Activated effector memory CD4-positive, alpha-beta T cell treated with Interleukin-2 at 50 U/mL for 16 hours (primary cell): ENCODE data around the gene BAMBI.

ENCODE experiments used
- DNase-seq: peaks from one replicate; pipeline ENCODE4 v3.0.0-alpha.2; 2020

BAMBI gene

DNA sequence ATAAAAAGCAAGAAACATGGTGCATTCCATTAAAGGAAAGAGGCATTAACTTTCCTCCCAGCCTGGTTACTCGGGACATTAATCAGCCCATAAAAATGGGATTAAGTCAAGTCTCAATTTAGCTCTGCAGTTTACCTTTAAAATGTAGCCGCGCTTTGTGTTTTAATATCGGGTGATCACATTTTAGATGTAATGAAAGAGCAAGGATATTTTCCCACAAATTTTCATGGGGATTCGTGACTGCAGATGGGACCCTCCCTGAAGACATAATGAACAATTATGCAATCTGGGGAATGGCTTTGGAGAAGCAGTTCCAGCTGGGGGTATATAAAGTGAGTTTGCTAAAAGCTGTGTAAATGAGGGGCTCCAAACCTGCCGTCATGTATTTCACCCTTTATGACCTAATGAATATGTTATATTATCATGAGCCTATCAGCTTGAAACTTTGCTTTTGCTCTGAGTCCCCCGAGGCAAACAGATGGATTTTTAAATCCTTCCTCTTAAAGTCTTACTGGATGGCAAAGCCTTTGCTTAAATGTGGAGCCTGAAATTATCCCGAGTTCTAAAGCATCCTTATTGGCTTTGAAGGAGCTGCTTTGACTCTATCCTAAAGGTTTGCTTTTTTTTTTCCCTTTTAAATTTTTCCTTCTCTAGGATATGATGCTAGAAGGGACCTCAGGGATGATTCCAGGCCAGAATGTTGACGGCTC lies 31.8 kb downstream of the BAMBI start:
- DNase-seq, result no peak

DNA sequence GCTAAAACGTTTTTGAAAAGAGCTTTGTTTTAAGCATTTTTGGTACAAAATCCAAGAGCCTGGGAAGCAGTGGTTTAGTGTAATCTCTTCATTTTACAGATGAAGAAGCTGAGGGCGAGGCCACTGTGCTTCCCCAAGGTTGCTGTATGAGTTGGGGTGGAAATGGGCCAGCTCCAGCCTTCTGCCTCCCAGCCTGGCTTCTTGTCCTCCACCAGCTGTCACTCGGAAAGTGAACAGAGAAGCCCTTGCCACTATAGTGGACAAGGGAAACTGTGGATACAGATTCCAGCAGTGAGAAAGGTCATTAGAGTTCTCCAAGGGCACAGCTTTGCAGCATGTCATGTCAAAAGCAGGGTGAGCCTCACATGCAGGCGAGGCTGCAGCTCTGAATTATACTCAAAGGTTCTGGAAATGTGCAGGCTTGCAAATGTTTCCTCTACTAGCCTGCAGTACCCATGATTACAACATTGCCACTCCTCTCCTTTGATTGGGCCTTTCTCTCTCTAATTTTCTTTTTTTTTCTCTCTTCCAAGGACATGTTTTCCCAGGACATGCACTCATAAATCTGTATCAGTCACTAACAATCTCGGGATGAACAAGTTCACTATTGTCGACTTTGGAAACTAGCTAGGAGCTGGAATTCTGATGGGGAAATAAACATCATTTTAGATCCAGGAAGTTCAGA lies 33.0 kb downstream of the BAMBI start:
- no peak for DNase-seq

DNA sequence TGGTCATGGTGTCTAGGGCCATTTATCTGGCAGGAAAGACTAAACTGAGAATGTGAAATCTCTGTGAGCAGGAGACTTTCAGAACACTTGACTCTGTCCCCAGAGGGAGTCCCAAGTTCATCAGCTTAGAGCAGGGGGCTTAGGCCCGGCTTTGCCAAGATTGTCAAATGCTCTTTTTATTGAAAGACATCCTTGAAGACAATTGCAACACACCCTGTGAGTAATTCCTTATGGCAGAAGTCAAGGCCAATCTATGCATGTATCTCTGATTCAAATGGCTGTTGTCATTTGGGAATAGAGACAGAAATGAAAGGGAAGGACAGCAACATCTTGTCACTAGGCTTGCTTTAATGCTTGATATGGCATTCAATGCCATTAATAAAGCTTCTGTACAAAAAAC lies 33.7 kb downstream of the BAMBI start:
- DNase-seq, result no peak

DNA sequence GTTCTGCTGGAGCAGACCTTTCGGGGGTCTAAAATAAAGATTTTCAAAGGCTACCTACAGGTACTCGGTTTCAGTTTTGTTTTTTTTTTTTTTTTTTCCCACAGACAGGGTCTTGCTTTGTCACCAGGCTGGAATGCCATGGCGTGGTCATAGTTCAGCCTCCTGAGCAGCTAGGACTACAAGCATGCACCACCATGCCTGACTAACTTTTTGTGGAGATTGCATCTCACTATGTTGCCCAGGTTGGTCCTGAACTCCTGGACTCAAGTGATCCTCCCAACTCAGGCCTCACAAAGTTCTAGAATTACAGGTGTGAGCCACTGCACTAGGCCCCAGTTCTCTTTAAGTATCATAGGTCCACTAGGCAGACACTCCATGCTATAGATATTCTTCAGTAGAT lies 34.5 kb downstream of the BAMBI start:
- no peak for DNase-seq

DNA sequence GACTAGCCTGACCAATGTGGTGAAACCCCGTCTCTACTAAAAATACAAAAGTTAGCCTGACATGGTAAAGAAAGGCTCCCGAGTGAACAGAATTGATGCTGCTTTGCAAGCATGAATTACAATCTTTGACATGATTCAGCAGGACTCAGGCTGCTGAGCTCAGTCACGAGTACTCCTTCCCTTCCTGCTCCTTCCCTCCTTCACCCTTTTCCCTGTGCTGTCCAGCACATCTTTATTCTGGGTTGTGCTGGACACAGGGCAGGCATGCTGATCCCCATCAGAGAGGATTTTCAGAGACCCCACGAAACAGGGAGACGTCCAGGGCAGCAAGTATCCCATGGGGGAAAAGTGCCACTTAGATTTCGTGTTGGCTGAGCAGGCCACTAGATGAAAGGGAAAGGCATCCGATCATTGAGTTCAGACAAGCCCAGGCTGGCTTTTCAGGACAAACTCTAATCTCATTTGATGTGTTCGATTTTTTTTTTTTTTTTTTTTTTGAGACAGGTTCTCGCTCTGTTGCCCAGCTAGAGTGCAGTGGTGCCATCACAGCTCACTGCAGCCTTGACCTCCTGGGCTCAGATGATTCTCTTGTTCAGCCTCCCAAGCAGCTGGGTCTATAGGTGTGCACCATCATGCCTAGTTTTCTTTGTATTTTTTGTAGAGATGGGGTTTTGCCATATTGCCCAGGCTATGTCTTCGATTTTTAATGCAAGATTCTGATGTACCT lies 36.5 kb downstream of the BAMBI start:
- no peak for DNase-seq

DNA sequence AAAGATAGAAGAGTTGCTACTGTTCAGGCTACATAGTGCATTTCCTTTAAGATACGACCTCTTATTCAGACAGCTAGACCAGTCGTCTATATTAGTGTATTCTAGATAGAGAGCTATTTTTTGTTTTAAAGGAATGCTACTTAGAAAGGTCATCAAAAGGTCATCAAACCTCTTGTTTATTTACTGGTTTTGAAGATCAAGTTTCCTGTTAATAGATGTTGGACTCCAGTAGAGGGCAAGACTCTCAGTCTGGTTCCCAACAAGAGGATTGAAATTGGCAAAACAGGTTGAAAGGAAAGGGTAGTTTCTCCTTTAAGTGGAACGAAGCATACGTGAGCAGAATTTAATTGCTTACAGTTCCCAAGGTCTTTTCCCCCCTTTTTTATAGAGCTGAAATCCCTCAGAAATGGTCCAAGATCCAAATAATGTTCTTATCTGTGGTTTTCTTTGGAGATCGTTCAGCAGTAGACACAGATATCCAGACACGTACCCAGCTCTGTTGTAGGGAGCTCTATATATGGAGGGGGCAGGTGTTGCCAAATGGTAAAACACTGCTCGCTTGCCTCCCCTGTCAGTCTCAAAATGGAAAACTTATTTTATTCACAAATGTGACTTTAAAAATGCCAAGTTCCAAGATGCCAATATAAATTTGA lies 37.2 kb downstream of the BAMBI start:
- DNase-seq, result no peak

DNA sequence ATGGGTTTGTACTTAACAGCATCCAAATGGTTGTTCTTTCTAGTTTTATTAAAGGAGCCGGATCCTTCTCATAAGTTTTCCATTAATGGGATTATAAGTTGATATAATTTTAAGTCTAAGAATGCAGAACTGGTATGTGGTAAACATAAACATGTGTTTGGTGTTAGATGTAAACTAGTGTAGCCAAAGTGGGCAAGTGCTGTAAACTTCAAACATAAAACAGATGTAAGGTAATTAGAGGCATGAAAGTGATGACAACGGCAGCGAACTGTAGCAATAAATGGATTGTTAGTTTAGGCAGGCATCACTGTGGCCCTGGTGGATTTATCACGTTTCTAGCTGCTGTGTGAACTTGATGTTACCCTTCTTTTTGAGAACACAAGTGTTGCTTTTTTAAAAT lies 37.9 kb downstream of the BAMBI start:
- no peak for DNase-seq

DNA sequence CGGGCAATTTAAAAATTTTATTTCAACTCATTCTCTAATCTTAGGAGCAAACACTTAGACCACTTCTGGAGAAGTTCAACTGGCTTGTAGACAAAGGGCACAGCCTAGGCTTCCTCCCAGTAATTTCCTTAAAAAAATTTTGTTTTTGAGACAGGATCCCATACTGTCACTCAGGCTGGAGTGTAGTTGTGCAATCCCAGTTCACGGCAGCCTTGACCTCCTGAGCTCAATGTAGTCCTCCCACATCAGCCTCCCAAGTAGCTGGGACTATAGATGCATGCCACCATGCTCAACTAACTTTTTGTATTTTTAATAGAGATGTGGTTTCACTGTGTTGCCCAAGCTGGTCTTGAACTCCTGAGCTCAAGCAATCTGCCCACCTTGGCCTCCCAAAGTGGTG lies 38.4 kb downstream of the BAMBI start:
- no peak for DNase-seq

DNA sequence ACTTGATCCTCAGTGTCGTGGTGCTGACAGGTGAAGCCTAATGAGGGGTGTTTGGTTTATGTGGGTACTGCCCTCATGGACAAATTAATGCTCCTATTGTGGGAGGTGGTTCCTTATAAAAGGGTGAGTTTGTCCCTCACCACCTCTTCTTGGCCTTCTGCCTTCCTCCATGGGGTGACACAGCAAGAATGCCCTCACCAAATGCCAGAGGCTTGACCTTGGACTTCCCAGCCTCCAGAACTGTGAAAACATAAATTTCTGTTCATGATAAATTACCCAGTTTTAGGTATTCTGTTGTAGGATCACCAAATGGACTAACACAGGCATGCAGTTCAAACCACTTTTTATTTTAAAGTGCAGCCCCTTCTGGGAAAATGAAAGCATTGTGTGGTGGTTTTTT lies 39.4 kb downstream of the BAMBI start:
- no peak for DNase-seq

DNA sequence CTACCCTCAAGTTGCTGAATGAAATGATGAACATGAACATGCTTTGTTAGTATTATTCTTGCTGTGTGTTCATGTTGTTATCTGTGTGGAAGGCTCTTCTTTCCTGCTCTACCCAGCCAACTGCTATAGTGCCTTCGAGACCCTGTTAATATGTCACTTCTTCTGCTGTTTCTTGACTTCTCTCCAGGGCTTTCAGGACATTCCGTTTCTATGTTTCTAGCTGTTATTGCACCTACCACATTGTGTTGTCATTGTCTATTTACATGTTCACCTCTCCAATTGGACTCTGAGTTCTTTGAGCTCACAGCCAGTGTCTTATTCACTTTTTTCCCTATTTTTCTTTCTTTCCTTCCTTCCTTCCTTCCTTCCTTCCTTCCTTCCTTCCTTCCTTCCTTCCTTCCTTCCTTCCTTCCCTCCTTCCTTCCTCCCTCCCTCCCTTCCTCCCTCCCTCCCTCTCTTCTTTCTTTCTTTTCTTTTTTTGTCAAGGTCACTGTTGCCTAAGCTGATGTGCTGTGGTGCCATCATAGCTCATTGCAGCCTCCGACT lies 40.4 kb downstream of the BAMBI start:
- no peak for DNase-seq

DNA sequence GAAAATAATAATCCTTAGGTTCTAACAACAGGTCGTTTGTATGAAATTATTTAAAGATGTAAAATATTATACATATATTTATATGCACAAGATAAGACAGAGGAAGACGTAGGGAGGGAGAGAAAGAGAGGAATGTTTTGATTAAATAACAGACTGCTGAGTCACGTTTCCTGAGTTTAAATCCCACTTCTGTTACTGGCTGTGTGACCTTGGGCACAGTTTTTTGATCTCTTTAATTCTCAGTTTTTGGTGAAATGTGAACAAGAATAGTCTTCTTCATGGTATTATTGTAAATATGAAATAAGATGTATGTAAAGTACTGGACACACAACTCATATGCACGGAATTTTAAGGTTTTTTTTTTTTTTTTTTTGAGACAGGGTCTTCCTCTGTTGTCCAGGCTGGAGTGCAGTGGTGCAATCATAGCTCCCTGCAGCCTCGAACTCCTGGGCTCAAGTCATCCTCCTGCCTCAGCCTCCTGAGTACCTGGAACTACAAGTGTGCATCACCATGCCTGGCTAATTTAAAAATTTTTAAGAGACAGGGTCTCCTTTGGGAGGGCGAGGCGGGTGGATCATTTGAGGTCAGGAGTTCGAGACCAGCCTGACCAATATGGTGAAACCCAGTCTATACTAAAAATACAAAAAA lies 42.6 kb downstream of the BAMBI start:
- DNase-seq, result no peak

DNA sequence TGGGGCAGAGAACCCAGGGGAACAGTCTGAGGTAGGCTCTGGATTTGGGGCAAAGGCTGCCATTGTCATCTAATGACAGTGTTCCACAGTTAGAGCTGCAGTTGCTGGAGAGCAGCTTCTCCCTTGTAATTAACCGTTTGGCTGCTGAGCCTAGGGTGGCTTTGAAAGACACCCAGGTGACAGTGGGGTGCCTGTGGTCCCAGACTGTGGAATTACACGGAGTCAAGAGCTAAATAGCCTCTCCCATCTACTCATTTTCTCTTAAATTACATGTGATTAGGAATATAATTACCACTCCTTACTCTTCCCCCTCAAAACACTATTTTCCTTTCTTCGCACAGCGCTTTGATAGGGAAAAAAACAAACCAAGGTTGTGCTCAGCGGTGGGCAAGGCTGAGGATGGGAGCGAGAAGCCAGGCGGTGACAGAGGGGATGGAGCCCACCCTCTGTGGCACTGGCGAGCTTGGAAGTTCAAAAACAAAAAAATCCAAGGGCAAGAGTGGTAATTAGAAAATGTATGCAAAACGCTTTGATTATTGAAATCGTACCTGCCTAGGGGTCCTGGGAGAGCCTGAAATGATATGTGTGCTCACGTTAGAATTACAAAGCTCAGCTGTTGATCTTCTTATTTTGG lies 44.1 kb downstream of the BAMBI start:
- DNase-seq, result no peak

DNA sequence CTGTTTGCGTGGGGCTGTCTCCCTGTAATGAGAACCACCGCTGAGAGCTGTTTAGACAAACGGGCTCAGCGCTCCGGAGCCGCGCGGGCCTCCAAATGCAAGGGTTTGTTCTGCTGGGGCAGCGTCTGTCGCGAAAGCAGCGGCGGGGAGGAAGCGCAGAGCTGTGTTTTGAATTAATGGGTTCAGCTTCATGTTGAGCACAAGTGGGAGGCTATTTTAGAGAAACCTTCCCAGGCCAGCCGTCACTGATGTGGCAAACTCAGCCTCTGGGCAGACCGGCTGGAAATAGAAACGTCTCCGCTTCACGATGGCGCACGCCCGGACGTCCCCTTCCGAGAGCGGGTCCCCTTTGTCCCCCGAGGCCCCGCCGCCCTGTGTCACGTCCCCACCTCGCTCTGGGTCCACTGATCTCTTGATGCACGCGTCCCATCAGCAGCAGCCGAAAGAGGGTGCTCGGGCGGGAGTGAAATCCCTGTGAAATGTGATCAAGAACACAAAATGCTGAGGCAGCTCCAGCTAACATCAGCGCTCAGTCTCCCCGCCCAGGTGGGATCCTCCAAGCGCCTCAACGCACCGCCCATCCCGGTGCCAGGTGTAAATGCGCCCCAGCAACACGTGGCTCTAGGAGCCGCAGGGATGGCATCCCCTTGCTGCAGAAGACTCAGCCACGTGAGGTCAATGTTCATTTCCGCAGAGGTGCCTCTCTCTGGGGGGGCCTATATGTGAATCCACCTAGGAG lies 44.9 kb downstream of the BAMBI start:
- DNase-seq, result no peak

DNA sequence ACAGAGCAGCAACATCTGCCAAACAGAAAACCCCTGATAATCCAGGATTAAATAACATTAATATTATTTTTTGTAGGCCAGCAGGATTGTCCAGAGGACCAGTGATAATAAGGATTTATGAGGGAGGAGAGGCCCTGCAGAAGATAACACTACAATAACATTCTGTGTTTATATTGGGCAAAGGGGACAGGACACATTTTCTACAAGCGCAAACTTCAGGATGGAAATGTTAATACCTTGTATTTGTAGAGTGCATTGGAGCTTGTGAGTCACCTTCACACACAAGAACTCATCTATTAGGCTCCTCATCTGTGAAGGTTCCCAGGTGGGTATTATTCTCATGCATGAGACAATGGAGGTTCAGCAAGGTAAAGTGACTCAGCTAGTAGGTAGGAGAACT lies 51.0 kb downstream of the BAMBI start:
- DNase-seq, result no peak

DNA sequence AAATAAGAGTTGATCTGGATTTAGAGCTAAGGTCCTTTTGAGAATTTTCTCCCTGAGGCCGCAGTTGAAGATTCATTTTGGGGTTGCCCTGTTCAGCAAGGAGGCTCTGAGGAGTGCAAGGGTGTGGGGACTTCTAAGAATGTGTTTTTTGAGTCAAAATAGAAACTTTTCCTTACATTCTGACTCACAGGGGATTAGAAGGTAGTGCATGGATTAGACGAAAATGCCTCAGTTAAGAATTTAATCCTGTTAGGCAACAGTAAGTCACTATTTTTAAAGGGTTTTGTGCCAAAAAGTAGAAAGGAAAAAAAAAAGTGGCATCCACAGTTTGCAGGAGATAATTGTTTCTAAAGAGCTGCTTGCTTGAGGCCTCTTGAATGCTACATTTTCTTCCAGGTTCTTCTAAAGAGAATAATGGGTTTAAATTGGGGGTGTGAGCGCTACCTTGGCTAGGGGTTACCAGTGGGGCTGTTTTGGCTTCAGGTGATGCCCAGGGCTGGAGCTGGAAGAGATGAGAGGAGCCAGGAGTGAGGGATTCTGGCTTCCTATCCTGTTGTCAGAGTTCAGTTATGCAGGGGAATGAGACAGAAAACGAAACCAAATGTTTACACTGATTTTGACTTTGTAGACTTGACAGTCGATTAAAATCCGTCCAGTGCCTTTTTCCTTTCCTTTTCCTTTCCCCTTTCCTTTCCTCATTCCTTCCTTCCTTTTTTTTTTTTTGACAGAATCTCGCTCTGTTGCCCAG lies 52.9 kb downstream of the BAMBI start:
- DNase-seq, result no peak

DNA sequence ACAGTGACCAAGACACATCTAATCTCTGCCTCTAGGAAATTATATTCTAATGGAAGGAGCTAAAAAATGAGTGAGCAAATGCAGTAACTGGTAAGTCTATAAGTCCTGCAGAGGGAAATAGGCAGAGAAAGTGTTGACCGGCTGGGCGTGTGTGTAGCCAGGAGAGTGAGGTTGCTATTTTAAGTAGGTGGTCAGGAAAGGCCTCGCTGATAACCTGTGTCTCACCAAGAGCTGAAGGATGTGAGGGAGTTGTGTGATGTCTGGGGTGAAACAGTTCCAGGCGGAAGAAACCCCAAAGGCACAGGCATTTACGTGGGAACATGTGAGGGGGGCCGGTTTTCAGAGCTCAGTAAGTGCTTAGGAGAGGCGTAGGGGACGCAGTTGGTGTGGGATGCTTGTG lies 54.8 kb downstream of the BAMBI start:
- no peak for DNase-seq
